SU-DHL-6 (cell line): ENCODE data around the gene KIRREL2.

Source experiments
- H2AFZ ChIP-seq: fragments of 200-600 bp; sonication (generic); 2 replicates; pipeline ENCODE4 v1.6.1; 2014; ENCODE audit warnings: low read depth, mild to moderate bottlenecking, moderate library complexity, mixed read lengths, antibody characterized with exemption, low read length; ENCODE audit not compliant: severe bottlenecking
- H3F3A ChIP-seq: fragments of 200-600 bp; shearing (Covaris generic); 2 replicates; pipeline ENCODE4 v1.6.0; 2016; ENCODE audit warnings: antibody characterized with exemption, mild to moderate bottlenecking; ENCODE audit not compliant: insufficient read depth
- H3K27ac ChIP-seq: fragments of 200-600 bp; sonication (generic); 2 replicates; pipeline ENCODE4 v1.5.1; 2016; ENCODE audit warnings: low read depth, mild to moderate bottlenecking, low read length, moderate library complexity, mixed read lengths
- H3K27me3 ChIP-seq: fragments of 200-600 bp; sonication (generic), shearing (Covaris generic); 2 replicates; pipeline ENCODE4 v1.6.0; 2014; ENCODE audit warnings: mild to moderate bottlenecking, low read length
- H3K36me3 ChIP-seq: fragments of 200-600 bp; sonication (generic); 2 replicates; pipeline ENCODE4 v1.6.1; 2014; ENCODE audit warnings: mild to moderate bottlenecking, low read length, mixed read lengths
- H3K4me2 ChIP-seq: fragments of 300-600, 200-600 bp; shearing (Covaris generic), sonication (generic); 2 replicates; pipeline ENCODE4 v1.6.0; 2014; ENCODE audit warnings: low read length, low read depth, mild to moderate bottlenecking; ENCODE audit not compliant: poor library complexity, severe bottlenecking
- H3K4me3 ChIP-seq: fragments of 200-600 bp; sonication (generic); 2 replicates; pipeline ENCODE4 v1.5.1; 2014; ENCODE audit warnings: antibody characterized with exemption, low read length, mild to moderate bottlenecking, mixed read lengths; ENCODE audit not compliant: insufficient read depth, poor library complexity, severe bottlenecking
- H3K79me2 ChIP-seq: fragments of 200-600 bp; sonication (generic); 2 replicates; pipeline ENCODE4 v1.6.1; 2014; ENCODE audit warnings: mild to moderate bottlenecking, low read length, moderate library complexity; ENCODE audit not compliant: insufficient read depth
- H3K9ac ChIP-seq: fragments of 200-600 bp; sonication (generic); 2 replicates; pipeline ENCODE4 v1.7.0; 2014; ENCODE audit warnings: mild to moderate bottlenecking, low read length
- H3K9me2 ChIP-seq: fragments of 200-600 bp; sonication (generic); replicated peaks from 2 replicates; pipeline ENCODE4 v1.6.1; 2014; ENCODE audit warnings: low read length; ENCODE audit not compliant: insufficient read depth
- H3K9me3 ChIP-seq: fragments of 200-600 bp; sonication (generic); 2 replicates; pipeline ENCODE4 v1.6.1; 2014; ENCODE audit warnings: low read length, mixed read lengths; ENCODE audit not compliant: insufficient read depth
- H4K20me1 ChIP-seq: fragments of 200-600 bp; sonication (generic); 2 replicates; pipeline ENCODE4 v1.6.1; 2014; ENCODE audit warnings: low read depth, mild to moderate bottlenecking, antibody characterized with exemption, low read length, moderate library complexity, mixed read lengths
- CTCF ChIP-seq: fragments of 200-600 bp; sonication (generic); IDR thresholded peaks from one replicate; pipeline ENCODE4 v1.5.1; 2017; ENCODE audit warnings: antibody characterized with exemption, mild to moderate bottlenecking, low read length, moderate library complexity; ENCODE audit not compliant: insufficient read depth, poor library complexity, severe bottlenecking
- EZH2phosphoT487 ChIP-seq: fragments of 200-600 bp; sonication (generic), shearing (Covaris generic); conservative IDR thresholded peaks from 2 replicates; pipeline ENCODE4 v1.6.1; 2018; ENCODE audit warnings: mild to moderate bottlenecking, antibody characterized with exemption, low read length, moderate library complexity, mixed read lengths

KIRREL2 gene

DNA sequence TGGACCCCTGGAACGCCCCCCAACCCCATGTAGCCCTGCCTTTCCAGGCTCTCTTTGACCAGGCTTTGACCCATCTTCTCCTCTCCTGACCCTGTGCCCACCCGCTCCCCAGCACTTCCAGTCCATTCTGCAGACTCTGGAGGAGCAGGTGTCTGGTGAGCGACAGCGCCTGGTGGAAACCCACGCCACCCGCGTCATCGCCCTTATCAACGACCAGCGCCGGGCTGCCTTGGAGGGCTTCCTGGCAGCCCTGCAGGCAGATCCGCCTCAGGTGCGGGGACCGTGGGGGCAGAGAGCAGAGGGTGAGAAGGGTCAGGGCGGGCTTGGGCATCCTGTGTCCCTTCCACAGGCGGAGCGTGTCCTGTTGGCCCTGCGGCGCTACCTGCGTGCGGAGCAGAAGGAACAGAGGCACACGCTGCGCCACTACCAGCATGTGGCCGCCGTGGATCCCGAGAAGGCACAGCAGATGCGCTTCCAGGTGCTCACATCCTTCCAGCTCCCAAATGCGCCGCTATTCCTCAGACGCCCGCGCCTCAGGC is 17.8 kb downstream of the KIRREL2 start:
- Histone ChIP-seq H3K27me3 (no peaks in the 10 kb centered on the region), H3K27ac (no peak overlapping the region), H3F3A (no peaks in the 10 kb centered on the region), H3K4me3 (no peak overlapping the region), H3K9me3 (no peaks in the 10 kb centered on the region), H4K20me1 (no peaks in the 10 kb centered on the region), H2AFZ (no peak overlapping the region), H3K9ac (no peak overlapping the region), H3K79me2 (no peaks in the 10 kb centered on the region), H3K36me3 (no peaks in the 10 kb centered on the region), H3K4me2 (no peak overlapping the region), H3K9me2 (no peaks in the 10 kb centered on the region)
- TF ChIP-seq EZH2phosphoT487, result no peak
- TF ChIP-seq CTCF, result no peak

GRCh38 chr19:35879068-35879467 is 22.4 kb downstream of the KIRREL2 start:
- H3K27ac ChIP-seq, result no peak overlapping the region
- TF ChIP-seq EZH2phosphoT487 (no peak), CTCF (no peak)
- H3K27me3 ChIP-seq, result no peaks in the 10 kb centered on the region
- H2AFZ ChIP-seq, result no peak overlapping the region
- no peaks in the 10 kb centered on the region for H3K9me2 ChIP-seq
- no peaks in the 10 kb centered on the region for H3K9me3 ChIP-seq
- H3K36me3 ChIP-seq, result no peaks in the 10 kb centered on the region
- H3K4me3 ChIP-seq, result no peak overlapping the region
- H3K4me2 ChIP-seq, result no peak overlapping the region
- peaks cover 14% of the 10 kb centered on the region; the same call in 1 of the 2 replicates for H3F3A ChIP-seq
- H4K20me1 ChIP-seq, result no peaks in the 10 kb centered on the region
- no peaks in the 10 kb centered on the region for H3K79me2 ChIP-seq
- H3K9ac ChIP-seq, result no peak overlapping the region

GRCh38 chr19:35879770-35880317 is 23.1 kb downstream of the KIRREL2 start:
- Histone ChIP-seq H3K9me3 (no peaks in the 10 kb centered on the region), H3K4me2 (no peak overlapping the region)

More at GRCh38 chr19:35879770-35880317, 23.1 kb downstream of the KIRREL2 start:
- Histone ChIP-seq H2AFZ (no peak overlapping the region), H3K9ac (no peak overlapping the region), H3F3A (peaks cover 20% of the 10 kb centered on the region; the same call in 1 of the 2 replicates), H3K79me2 (no peaks in the 10 kb centered on the region), H3K27ac (no peak overlapping the region), H4K20me1 (no peaks in the 10 kb centered on the region), H3K27me3 (no peaks in the 10 kb centered on the region), H3K36me3 (no peaks in the 10 kb centered on the region), H3K4me3 (no peak overlapping the region), H3K9me2 (no peaks in the 10 kb centered on the region)
- no peak for TF ChIP-seq EZH2phosphoT487
- TF ChIP-seq CTCF, result no peak
